ENCODE data around the gene METTL1.

GRCh38 chr12:57746025-57746424 is 25.9 kb downstream of the METTL1 start:
- TF ChIP-seq, protein P1, sequence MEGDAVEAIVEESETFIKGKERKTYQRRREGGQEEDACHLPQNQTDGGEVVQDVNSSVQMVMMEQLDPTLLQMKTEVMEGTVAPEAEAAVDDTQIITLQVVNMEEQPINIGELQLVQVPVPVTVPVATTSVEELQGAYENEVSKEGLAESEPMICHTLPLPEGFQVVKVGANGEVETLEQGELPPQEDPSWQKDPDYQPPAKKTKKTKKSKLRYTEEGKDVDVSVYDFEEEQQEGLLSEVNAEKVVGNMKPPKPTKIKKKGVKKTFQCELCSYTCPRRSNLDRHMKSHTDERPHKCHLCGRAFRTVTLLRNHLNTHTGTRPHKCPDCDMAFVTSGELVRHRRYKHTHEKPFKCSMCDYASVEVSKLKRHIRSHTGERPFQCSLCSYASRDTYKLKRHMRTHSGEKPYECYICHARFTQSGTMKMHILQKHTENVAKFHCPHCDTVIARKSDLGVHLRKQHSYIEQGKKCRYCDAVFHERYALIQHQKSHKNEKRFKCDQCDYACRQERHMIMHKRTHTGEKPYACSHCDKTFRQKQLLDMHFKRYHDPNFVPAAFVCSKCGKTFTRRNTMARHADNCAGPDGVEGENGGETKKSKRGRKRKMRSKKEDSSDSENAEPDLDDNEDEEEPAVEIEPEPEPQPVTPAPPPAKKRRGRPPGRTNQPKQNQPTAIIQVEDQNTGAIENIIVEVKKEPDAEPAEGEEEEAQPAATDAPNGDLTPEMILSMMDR (IDR thresholded peaks at IDR 0.05; ENCODE audit: borderline replicate concordance, extremely low read depth, low read length, poor library complexity, severe bottlenecking) = no peak
- no peak for TF ChIP-seq EZH2 (IDR thresholded peaks at IDR 0.05; ENCODE audit: borderline replicate concordance, low read depth, low read length, severe bottlenecking)
